GM10248 (cell line): ENCODE results near the gene PPP2R1A.

Experiments used
- CTCF ChIA-PET: fragments of 300-600 bp; sonication (Branson Sonifier 250); formaldehyde crosslinking; extraction: SDS; loops from one replicate; lab custom pipeline; 2021; ENCODE audit warnings: antibody characterized with exemption; lab: Yijun Ruan, JAX
- POLR2A ChIA-PET: fragments of 350-650 bp; sonication (Branson Sonifier 250); formaldehyde crosslinking; extraction: SDS; loops from one replicate; lab custom pipeline; 2020; ENCODE audit warnings: antibody characterized with exemption; lab: Yijun Ruan, JAX
- DNase-seq: peaks from one replicate; pipeline ENCODE4 v3.0.0; 2012; ENCODE audit errors: extremely low spot score
- TF ChIP-seq, protein P1 (sequence below): IDR thresholded peaks from 2 replicates; pipeline ENCODE4 v1.5.1; 2012; ENCODE audit warnings: mild to moderate bottlenecking, low read depth; ENCODE audit errors: extremely low read depth, missing control alignments, control extremely low read depth

PPP2R1A gene

DNA sequence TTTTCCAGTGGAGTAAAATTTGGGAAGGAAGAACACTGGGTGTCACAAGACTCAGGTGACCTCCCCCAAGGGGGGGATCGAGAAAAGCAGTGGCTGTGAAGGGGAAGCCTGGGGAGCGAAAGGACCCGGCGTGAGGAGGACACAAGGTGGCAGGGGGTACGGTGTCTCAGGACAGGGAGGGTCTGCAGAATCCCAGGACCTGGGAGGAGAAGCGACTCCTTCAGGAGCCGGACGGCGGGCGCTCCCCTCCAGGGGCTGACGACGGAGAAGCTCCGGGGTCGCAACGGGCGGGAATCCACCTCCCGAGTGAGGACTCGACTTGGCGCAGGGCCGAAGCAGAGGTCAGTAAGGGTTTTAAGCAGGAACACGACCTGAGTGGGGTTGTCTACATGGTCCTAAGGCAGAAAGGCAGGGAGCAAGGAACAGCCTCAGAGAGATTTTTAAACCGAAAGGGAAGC lies 19.0 kb upstream of the PPP2R1A start:
- ChIA-PET POLR2A (no interaction called here), CTCF (no interaction called here)
- DNase-seq = no peak
- TF ChIP-seq, protein P1, sequence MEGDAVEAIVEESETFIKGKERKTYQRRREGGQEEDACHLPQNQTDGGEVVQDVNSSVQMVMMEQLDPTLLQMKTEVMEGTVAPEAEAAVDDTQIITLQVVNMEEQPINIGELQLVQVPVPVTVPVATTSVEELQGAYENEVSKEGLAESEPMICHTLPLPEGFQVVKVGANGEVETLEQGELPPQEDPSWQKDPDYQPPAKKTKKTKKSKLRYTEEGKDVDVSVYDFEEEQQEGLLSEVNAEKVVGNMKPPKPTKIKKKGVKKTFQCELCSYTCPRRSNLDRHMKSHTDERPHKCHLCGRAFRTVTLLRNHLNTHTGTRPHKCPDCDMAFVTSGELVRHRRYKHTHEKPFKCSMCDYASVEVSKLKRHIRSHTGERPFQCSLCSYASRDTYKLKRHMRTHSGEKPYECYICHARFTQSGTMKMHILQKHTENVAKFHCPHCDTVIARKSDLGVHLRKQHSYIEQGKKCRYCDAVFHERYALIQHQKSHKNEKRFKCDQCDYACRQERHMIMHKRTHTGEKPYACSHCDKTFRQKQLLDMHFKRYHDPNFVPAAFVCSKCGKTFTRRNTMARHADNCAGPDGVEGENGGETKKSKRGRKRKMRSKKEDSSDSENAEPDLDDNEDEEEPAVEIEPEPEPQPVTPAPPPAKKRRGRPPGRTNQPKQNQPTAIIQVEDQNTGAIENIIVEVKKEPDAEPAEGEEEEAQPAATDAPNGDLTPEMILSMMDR = no peak

DNA sequence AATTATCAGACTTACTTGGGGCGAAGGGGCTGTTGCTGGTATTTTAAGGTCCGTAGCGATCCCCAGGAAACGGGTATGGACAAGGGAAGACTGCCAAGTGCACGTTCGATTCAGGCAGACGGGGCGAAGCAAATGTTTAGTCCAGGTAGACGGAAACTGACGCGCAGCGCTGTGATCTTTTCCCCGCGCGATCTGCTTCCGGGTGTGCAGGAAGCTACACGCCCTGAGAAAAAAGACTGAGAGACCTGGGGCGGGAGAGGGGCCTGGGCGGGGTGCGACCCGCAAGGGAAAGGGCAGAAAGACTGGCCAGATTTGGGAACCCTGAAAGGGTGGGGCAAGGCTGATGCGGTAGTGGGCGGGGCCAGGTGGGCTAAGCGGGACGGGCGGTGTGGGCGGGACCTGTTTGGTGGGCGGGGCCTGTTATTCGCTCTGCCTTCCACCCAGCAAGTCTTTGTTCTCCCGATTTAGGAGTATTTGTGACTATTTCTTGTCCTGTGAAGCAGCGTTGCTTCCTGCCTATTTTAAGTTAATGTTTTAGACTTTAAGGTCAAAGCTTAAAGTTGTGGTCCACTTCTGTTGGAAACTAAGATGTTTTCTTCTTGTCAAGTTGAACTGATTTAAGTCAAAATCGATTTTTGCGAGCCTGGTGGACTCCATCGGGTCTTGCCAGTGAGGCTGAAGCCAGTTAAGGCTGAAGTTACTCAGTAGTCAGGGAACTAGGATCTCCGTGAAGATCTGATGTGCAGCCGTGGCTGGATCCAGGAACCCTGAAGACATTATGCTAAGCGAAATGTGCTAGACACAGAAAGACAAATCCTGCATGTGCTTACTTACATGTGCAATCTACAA lies 18.3 kb upstream of the PPP2R1A start, which contains the start of gene ZNF836:
TSS of gene ZNF836 (minus strand) at position 301 of the 849 bp plus-strand sequence. CDS start 3,549 bp downstream, outside the sequence.
- ChIA-PET CTCF (no interaction called here), POLR2A (interaction anchor here (0.6 kb wide), 1 partner anchor 767 kb away, joined by 4 read pairs; no protein-coding TSS in a partner anchor)
- TF ChIP-seq, protein P1 = no peak
- peak; percentile 93 for DNase-seq

DNA sequence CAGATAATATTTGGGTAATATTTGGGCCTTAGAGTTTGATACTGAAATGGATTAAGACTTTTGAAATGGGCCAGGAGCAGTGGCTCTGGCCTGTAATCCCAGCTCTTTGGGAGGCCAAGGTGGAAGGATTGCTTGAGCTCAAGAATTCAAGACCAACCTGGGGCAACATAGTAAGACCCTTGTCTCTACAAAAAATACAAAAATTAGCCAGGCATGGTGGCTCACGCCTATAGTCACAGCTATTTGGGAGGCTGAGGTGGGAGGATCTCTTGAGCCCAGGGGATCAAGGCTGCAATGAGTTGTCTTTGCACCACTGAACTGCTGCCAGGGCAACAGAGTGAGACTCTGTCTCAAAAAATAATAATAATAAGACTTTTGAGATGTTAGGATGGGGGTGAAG lies 17.5 kb upstream of the PPP2R1A start:
- TF ChIP-seq, protein P1 = no peak
- CTCF ChIA-PET = no interaction called here

DNA sequence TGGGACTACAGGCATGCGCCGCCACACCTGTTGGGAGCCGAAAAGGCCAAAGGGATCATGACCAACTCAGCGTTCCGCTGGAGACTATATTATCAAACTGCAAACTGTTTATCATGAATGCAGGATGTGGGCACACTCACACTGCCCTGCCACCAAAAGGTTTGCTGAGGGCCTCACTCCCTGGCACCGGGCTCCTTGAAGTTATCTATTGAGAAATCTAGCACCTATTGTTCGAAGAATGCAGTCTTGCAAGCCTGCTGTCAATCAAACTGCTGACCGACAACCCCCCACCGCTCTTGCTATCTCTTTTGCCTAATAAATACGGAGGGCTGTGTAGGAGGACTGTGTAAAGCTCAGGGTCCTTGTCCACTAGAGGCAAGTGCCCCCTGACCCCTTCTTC lies 13.3 kb upstream of the PPP2R1A start:
- POLR2A ChIA-PET = no interaction called here
- TF ChIP-seq, protein P1 = no peak
- no peak for DNase-seq
- CTCF ChIA-PET = interaction anchor here (1.2 to 1.6 kb wide), 2 partner anchors 9 to 54 kb away, joined by 3 read pairs; no protein-coding TSS in a partner anchor

More for the DNA sequence above, 17.5 kb upstream of the PPP2R1A start:
- POLR2A ChIA-PET = no interaction called here
- no peak for DNase-seq

DNA sequence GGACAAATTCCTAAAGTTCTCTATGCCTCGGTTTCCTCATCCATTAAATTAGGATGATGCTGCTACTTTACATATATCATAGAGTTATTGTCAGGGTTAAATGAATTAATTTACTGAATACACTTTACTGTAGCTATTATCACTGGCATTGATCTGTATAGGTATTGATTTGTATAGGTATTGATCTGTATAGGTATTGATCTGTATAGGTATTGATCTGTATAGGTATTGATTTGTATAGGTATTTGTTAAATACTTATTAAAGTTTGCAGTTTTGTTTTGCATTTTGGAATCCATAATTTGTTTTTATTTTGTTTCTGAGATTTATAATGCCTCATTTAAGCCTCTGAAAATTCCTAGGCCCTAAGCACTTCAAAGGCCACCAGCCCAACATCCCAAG lies 2.4 kb upstream of the PPP2R1A start:
- CTCF ChIA-PET = interaction anchor here (1.1 to 2.8 kb wide), 2 partner anchors 11 to 50 kb away, joined by 3 to 11 read pairs; no protein-coding TSS in a partner anchor
- TF ChIP-seq, protein P1 = no peak
- POLR2A ChIA-PET = no interaction called here
- no peak for DNase-seq

DNA sequence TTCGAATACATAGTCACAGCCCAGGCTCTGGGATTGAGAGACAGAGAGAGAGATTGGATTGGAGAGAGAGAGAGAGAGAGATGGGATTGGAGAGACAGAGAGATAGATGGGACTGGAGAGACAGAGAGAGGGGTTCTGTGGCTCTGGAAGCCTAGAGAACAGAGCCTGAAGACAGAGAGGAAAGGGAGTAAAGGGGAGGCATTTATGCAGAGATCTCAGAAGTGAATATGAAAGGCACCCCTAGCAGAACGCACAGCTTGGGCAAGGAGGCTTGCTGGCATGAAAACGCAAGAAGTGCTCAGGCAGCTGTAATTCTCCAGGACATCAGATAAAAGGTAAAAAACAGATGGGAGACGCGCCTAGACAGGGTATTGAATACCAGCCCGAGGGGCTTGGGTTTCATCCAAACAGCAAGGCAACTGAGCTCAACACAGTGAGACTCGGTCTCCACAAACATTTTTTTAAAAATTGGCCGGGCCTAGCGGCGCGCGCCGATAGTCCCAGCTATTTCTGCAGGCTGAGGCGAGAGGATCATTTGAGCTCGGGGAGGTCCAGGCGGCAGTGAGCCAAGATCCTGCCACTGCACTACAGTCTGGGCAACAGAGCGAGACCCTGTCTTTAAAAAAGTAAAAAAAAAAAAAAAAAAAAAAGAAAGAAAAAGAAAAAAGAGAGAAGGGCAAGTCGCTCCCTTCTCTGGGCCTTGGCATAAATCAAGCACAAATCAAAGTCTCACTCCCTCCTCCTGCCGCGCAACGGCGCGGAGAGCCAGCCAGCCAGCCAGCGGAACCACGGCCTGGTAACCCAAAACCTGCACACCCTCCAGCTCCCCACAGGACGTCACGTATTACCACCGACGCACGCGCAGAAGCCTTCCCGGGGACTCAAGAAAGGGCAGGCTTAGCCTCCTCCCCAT lies 774 bp upstream of the PPP2R1A start:
- POLR2A ChIA-PET = interaction anchor here (0.5 to 1.3 kb wide), 7 partner anchors 9 to 982 kb away, joined by 3 to 11 read pairs (median 3); no protein-coding TSS in a partner anchor
- CTCF ChIA-PET = interaction anchor here (0.7 to 2.8 kb wide), 5 partner anchors 14 to 51 kb away, joined by 3 to 11 read pairs (median 3); no protein-coding TSS in a partner anchor
- TF ChIP-seq, protein P1 = no peak
- DNase-seq = no peak
